OCI-LY7 (cell line): ENCODE results near the gene EXOC4.

Experiments
- CTCF ChIP-seq: fragments of 200-600 bp; sonication (generic); conservative IDR thresholded peaks from 2 replicates; pipeline ENCODE4 v1.5.1; 2014; ENCODE audit warnings: mild to moderate bottlenecking, antibody characterized with exemption, low read length, moderate library complexity, mixed read lengths
- EZH2phosphoT487 ChIP-seq: fragments of 200-600 bp; sonication (generic); IDR thresholded peaks from 2 replicates; pipeline ENCODE4 v1.6.1; 2018; ENCODE audit warnings: low read depth, borderline replicate concordance, mild to moderate bottlenecking, mixed run types, antibody characterized with exemption, low read length, moderate library complexity, mixed read lengths

DNA sequence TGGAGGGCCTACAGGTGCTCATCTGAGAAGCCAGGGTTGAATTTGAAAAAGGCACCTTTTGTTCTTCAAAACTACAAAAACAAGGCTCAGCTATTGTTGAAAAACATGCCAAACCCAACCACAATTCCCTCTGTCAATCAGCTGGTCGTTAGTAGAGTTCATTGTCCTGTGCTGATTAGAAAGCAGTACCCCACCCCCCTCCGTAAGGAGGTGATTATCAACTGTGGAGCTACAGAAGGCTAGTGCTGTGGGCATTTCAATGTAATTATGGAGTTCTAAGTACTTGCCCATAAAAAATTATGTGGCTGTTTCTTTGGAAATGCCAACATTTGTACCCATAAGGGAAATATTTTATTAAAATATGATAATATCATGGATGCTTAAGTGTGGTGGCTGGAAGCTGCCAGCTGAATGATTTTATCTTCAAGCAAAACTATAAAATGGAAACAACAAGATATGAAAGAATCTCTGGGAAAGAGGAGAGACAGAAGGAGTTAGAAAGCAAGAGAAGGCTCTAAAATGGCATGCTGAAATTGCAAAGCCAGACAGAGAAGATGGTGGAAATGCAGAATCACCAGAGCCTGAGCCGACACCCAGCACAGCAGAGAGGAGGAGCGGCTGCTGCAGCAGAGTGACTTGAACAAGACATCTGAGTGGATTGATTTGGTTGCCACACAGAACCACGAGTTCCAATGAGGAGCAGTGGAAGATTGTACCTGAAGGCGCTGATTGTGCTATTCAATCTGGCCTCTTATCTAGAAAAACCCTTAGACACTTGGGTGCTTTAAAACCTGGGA is 694.8 kb downstream of the EXOC4 start:
- TF ChIP-seq CTCF (no peak), EZH2phosphoT487 (no peak)
